ENCODE data around the gene PAX2.

- TF ChIP-seq CTCF (IDR thresholded peaks at IDR 0.05) = no peak
- no peak for TF ChIP-seq ATF6 (CRISPR knock-in tag; IDR thresholded peaks at IDR 0.05)
- no peak for TF ChIP-seq OVOL2 (CRISPR knock-in tag; IDR thresholded peaks at IDR 0.05; ENCODE audit: borderline replicate concordance)
- no peak for TF ChIP-seq CBFB (CRISPR knock-in tag; IDR thresholded peaks at IDR 0.05; ENCODE audit: low read depth)
- no peak for TF ChIP-seq USF1 (CRISPR knock-in tag; IDR thresholded peaks at IDR 0.05)
- no peak for TF ChIP-seq ZBTB21 (CRISPR knock-in tag; IDR thresholded peaks at IDR 0.05; ENCODE audit: borderline replicate concordance)
- TF ChIP-seq E2F4 (CRISPR knock-in tag; IDR thresholded peaks at IDR 0.05; ENCODE audit: borderline replicate concordance, low read depth) = no peak
- no peak for TF ChIP-seq GRHL2 (CRISPR knock-in tag; IDR thresholded peaks at IDR 0.05; ENCODE audit: insufficient replicate concordance, severe bottlenecking)
- no peak for TF ChIP-seq ETV6 (CRISPR knock-in tag; IDR thresholded peaks at IDR 0.05)
- no peak for TF ChIP-seq ZNF263 (CRISPR knock-in tag; IDR thresholded peaks at IDR 0.05; ENCODE audit: low read depth)
Measured at GRCh38 chr10:100803492-100803891, 58.1 kb downstream of the PAX2 start.

All from WTC11 (cell line).